Renal cortex interstitium (tissue), 11 donors: Measurements from ENCODE around the gene FBXW5. TPM values are rescaled to one million over a fixed set of nuclear protein-coding genes. Genes with fewer than 3 reads are reported as not detected.
A peak's percentile ranks its signal among the peaks of the same experiment; 100 is the strongest.

Experiments used
- DNase-seq, 11 donors: peaks; one replicate each; pipeline ENCODE4 v3.0.0-alpha.2; 2013; ENCODE audit warnings: low read depth in 9 of 11, low spot score in 4 of 11; ENCODE audit errors: extremely low read depth in 1 of 11
- polyA plus RNA-seq, 3 donors: library from polyadenylated mRNA; unstranded; fragments of 120-200 nt; gene quantifications; one replicate each; pipeline ENCODE4 v1.2.1, GENCODE V29; 2013; ENCODE audit not compliant: insufficient read length in 3 of 3

FBXW5 gene
- polyA plus RNA-seq, 3 donors, result 33.7 to 58.7 (median 54.3) TPM

DNA sequence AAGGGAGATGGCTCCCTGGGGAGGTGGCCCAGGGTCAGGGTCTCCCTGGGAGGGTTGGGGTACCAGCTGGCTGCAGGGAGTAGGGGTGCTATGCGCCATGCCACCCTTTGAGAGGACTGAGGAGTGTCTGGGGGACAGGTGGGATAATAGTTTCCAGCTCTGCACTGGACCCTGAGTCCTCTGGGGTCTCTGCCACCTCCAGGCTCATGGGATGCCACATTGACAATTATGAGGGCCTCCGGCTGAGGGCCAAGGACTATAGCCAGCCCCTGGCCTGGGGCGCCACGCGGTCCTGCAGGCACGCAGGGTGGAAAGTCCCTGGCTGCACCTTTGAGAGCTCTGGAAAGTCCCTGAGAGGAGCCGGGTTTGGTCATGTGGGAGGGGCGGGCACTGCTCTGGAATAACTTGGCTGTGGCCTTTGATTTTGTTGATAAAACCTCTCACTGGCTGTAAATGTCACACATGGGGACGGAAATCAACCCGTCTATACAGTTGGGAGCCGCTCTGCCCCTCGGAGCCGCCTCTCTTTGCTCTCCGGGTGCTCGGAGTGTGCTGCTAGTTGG, 42.2 kb downstream of the FBXW5 start:
- DNase-seq, result peak in 1 of 11 donors; percentile 8

DNA sequence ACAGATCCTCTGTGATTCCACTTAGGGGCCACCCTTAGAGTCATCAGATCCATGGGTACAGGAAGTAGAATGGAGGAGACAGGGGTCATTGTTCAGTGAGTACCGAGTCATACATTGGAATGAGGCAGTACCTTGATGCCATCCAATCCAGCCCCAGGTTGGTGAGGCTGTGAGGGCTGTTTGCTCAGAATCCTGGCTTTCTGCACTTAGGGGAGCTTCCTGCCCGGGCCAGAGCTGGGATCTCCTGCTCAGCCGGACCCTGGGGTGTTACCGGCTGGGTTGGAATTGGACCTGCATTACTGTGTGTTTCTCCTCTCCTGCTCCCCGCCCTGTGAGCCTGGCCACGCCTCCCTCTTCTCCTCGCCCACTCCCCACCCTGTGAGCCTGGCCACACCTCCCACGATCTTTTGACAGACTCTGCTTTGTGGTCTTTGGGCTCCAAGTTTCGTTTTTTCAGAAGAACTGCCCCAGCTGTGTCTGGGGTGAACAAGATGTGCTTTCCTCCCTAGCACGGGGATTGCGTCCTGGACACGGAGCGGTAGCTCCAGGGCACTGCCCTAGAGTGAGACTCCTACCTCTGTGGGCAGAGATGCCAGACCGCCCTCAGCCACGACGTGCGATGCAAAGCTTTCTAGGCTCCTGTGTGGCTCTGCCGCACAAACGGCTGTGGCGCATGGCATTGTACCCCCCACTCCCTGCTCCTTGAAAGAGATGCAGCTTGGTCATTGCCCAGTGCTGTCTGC, 42.9 kb downstream of the FBXW5 start:
- DNase-seq, result no peak

DNA sequence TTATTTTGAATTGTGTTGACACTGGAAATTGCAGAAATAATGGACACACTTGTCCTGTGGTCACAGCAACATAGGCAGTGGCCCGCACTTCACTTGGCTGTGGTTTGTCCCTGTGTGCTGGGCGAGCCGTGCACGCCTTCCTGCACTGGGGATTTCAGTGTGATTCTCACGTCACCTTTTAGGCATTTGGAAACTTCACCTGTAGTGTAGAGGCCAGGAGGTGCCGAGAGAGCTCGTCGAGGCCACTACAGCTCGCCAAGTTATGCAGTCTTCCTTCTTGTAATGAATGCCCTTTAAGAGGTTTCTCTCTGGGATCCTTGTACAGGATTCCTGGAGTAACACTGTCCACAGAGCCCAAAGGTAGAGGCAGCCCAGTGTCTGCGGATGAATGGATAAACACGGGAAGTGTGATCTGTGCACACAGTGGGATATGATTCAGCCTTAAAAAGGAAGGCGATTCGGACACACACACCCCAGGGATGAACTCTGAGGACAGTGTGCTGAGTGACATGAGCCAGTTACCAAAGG, 43.5 kb downstream of the FBXW5 start:
- DNase-seq, result no peak

DNA sequence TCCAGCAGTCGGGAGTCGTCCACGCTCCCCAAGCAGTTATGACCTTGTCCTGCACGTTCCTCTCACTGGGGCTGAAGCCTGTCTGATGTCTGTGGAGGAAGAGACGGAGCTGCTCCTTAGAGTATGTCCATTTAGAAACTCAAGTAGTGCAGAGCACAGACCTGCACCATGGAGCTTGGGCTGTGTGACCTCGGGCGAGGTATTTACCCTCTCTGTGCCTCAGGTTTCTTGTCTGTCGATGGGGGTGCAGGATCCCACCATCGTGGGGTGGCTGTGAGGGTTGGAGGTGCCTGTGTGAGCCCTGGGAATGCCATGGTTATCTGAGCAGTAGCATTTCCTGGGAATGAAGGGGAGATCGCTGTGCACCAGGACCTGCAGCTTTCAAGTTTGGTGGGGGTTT, 44.0 kb downstream of the FBXW5 start:
- no peak for DNase-seq

DNA sequence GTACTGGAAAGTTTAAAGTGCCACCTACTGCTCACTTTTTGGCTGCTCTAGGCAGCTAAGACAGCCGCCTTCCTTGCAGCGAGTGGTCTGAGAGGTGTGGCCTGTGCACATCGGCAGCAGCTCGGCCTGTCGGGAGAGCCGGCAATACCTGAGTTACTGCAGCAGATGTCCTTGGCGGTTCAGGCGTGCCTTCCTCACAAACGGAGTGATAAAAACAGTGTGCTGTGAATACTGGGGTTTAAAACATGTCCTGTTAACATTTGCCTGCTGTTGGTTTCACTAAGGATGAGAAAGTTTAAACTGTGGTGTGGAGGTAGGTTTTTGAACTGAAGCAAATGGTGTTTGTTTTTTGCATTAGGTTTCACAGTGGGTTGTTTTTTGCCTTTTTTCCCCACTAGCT, 45.3 kb downstream of the FBXW5 start:
- DNase-seq, result no peak

DNA sequence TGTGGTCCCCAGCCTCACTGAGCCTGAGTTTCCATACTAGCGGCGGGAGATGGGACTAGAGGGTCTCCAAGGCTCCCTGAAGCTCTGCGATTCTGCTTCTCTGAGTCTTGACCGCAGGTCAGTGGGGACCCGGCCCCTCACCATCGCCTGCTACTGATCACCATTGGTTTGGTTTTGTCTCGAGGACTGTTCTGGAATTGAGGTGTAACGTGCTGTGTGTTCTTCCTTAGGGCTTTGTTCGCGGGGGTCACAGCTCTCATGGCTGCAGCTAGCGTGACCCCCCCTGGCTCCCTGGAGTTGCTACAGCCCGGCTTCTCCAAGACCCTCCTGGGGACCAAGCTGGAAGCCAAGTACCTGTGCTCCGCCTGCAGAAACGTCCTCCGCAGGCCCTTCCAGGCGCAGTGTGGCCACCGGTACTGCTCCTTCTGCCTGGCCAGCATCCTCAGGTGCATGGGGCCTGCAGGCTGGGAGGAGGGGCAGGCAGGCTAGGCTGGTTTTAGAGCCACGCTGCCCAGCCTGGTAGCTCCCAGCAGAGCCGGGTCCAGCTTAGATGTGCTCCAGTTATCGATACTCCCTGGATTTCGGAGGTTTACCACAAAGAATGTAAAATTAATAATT, 45.9 kb downstream of the FBXW5 start:
- no peak for DNase-seq

DNA sequence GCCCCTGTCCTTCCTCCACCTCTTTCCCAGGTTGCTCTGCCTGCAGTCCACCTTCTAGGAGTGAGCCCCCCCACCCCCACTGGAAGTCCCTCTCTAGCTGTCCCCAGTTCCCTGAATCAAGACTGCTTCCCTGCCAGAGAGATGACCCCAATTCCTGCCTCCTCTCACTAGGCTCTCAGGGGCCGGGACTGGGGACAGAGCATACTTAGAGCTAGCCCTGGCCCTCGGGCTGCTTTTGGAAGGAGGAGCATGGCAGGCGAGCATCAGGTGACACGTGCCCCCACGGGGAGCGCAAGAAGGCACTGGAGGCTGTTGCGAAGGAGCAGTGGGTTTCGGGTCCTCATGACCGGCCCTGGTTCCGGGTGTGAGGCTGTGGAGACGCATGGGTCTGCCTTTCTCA, 48.5 kb downstream of the FBXW5 start:
- no peak for DNase-seq

DNA sequence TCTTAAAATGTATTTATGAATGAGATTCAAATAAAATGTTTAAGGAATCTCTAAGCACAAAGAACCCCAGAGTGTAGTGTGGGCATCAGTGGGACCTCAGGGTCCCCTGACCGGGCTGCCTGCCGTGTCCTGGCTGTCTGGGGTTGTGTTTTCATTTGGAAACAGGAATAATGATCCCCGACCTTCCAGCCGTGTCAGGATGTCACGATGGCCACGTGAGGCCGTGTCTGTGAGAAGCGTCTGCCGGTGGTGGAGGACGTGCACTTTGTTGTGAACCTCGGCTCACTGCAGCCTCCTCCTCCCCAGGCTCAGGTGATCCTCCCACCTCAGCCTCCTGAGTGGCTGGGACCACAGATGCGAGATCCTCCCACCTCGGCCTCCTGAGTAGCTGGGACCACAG, 53.9 kb downstream of the FBXW5 start:
- DNase-seq, result no peak

Other genes with a start within 250 kb of the FBXW5 start
- gene DIPK1B, start 232.2 kb downstream of the FBXW5 start, polyA plus RNA-seq, result 10 to 100 TPM; 27.0 to 41.9 (median 38.8) TPM
- gene LCN10, start 201.8 kb downstream of the FBXW5 start, polyA plus RNA-seq, result 1 to 10 TPM in 2 of 3 donors, under 1 TPM in 1; 0.95 to 2.8 (median 2.5) TPM
- not detected for gene LCN6, start 196.2 kb downstream of the FBXW5 start, polyA plus RNA-seq
- gene LCN8, start 186.5 kb downstream of the FBXW5 start, polyA plus RNA-seq, result under 1 TPM in 2 of 3 donors, not detected in 1; 0.14 to 0.26 TPM
- gene LCN15, start 180.2 kb downstream of the FBXW5 start, polyA plus RNA-seq, result under 1 TPM in 2 of 3 donors, not detected in 1; 0.06 to 0.16 TPM
- gene TMEM141, start 153.4 kb downstream of the FBXW5 start, polyA plus RNA-seq, result 10 to 100 TPM; 53.5 to 81.8 (median 70.3) TPM
- 1 to 10 TPM; 3.1 to 7.4 (median 5.8) TPM for gene CCDC183, start 148.4 kb downstream of the FBXW5 start, polyA plus RNA-seq
- 10 to 100 TPM; 59.2 to 79.6 (median 70.5) TPM for gene RABL6, start 136.8 kb downstream of the FBXW5 start, polyA plus RNA-seq
- 1 to 10 TPM in 2 of 3 donors, under 1 TPM in 1; 0.64 to 1.7 (median 1.5) TPM for gene AJM1, start 102.3 kb downstream of the FBXW5 start, polyA plus RNA-seq
- gene PHPT1, start 95.3 kb downstream of the FBXW5 start, polyA plus RNA-seq, result 100 to 1,000 TPM in 1 of 3 donors, 10 to 100 TPM in 2; 63.4 to 111 (median 93.7) TPM
- gene MAMDC4, start 92.4 kb downstream of the FBXW5 start, polyA plus RNA-seq, result 10 to 100 TPM in 1 of 3 donors, 1 to 10 TPM in 2; 4.8 to 10.9 (median 9.9) TPM
- gene EDF1, start 78.4 kb downstream of the FBXW5 start, polyA plus RNA-seq, result 100 to 1,000 TPM; 322 to 427 (median 394) TPM
- gene TRAF2, start 58.2 kb downstream of the FBXW5 start, polyA plus RNA-seq, result 10 to 100 TPM; 10.2 to 15.9 (median 14.7) TPM
- 1 to 10 TPM in 1 of 3 donors, under 1 TPM in 2; 0.44 to 1.4 (median 0.57) TPM for gene C8G, start 505 bp upstream of the FBXW5 start, polyA plus RNA-seq
- gene LCN12, start 7.5 kb upstream of the FBXW5 start, polyA plus RNA-seq, result 10 to 100 TPM; 17.8 to 47.3 (median 24.5) TPM
- 100 to 1,000 TPM in 1 of 3 donors, 10 to 100 TPM in 2; 42.1 to 113 (median 66.3) TPM for gene PTGDS, start 32.8 kb upstream of the FBXW5 start, polyA plus RNA-seq
- under 1 TPM; 0.14 to 0.40 (median 0.39) TPM for gene LCNL1, start 38.3 kb upstream of the FBXW5 start, polyA plus RNA-seq
- 10 to 100 TPM; 23.7 to 40.2 (median 39.3) TPM for gene PAXX, start 47.7 kb upstream of the FBXW5 start, polyA plus RNA-seq
- gene CLIC3, start 51.8 kb upstream of the FBXW5 start, polyA plus RNA-seq, result under 1 TPM; 0.37 to 0.75 (median 0.39) TPM
- gene ABCA2, start 83.5 kb upstream of the FBXW5 start, polyA plus RNA-seq, result 10 to 100 TPM; 43.4 to 66.6 (median 61.6) TPM
- gene FUT7, start 87.3 kb upstream of the FBXW5 start, polyA plus RNA-seq, result under 1 TPM; 0.07 to 0.15 (median 0.12) TPM
- 10 to 100 TPM; 12.9 to 38.4 (median 31.5) TPM for gene NPDC1, start 101.4 kb upstream of the FBXW5 start, polyA plus RNA-seq
- gene ENTPD2, start 109.3 kb upstream of the FBXW5 start, polyA plus RNA-seq, result 1 to 10 TPM; 4.3 to 5.3 (median 4.7) TPM
- gene SAPCD2, start 125.8 kb upstream of the FBXW5 start, polyA plus RNA-seq, result 1 to 10 TPM; 6.6 to 9.2 (median 6.8) TPM
- gene UAP1L1, start 132.8 kb upstream of the FBXW5 start, polyA plus RNA-seq, result 1 to 10 TPM; 4.9 to 9.2 (median 5.7) TPM
- gene MAN1B1, start 142.2 kb upstream of the FBXW5 start, polyA plus RNA-seq, result 10 to 100 TPM; 46.1 to 62.1 (median 55.3) TPM
- gene DPP7, start 170.0 kb upstream of the FBXW5 start, polyA plus RNA-seq, result 10 to 100 TPM; 15.2 to 30.6 (median 24.7) TPM
- gene GRIN1, start 194.4 kb upstream of the FBXW5 start, polyA plus RNA-seq, result under 1 TPM in 1 of 3 donors, not detected in 2; 0.34 TPM
- gene LRRC26, start 225.3 kb upstream of the FBXW5 start, polyA plus RNA-seq, result under 1 TPM in 1 of 3 donors, not detected in 2; 0.14 TPM
- gene TMEM210, start 227.3 kb upstream of the FBXW5 start, polyA plus RNA-seq, result not detected
- gene ANAPC2, start 243.8 kb upstream of the FBXW5 start, polyA plus RNA-seq, result 10 to 100 TPM; 35.5 to 56.7 (median 49.2) TPM
- 10 to 100 TPM; 36.9 to 62.9 (median 49.8) TPM for gene SSNA1, start 243.9 kb upstream of the FBXW5 start, polyA plus RNA-seq